IMR-90 (cell line): ENCODE results near the gene DHRS7B.

ENCODE experiments used
- BHLHE40 ChIP-seq: fragments of 150-350 bp; IDR thresholded peaks from 2 replicates; pipeline ENCODE4 v1.6.1; 2016; ENCODE audit warnings: mild to moderate bottlenecking, low read depth, low read length
- CTCF ChIP-seq: conservative IDR thresholded peaks from 2 replicates; pipeline ENCODE4 v1.5.1; 2012; ENCODE audit warnings: mild to moderate bottlenecking, low read depth, low read length, improper control_type of control experiment
- NFE2L2 ChIP-seq: fragments of 150-350 bp; IDR thresholded peaks from 2 replicates; pipeline ENCODE4 v1.6.1; 2016; ENCODE audit warnings: low read depth, mild to moderate bottlenecking, low read length
- POLR2A ChIP-seq: IDR thresholded peaks from 2 replicates; pipeline ENCODE4 v1.6.1; 2012; ENCODE audit warnings: mild to moderate bottlenecking, low read depth, low read length
- RAD21 ChIP-seq: IDR thresholded peaks from 2 replicates; pipeline ENCODE4 v1.6.1; 2012; ENCODE audit warnings: low read length, improper control_type of control experiment
- SMC3 ChIP-seq: fragments of 150-350 bp; IDR thresholded peaks from 2 replicates; pipeline ENCODE4 v1.6.1; 2016; ENCODE audit warnings: low read depth, mild to moderate bottlenecking, antibody characterized with exemption, low read length, moderate library complexity

- no peak for TF ChIP-seq POLR2A
- TF ChIP-seq CTCF = no peak
- TF ChIP-seq BHLHE40 = no peak
- no peak for TF ChIP-seq RAD21
- TF ChIP-seq NFE2L2 = no peak
- no peak for TF ChIP-seq SMC3
These were observed 46.1 kb downstream of the DHRS7B start for GRCh38 chr17:21172846-21173245.
